Measurements from ENCODE around the gene ADAMTS19. TPM values are rescaled to one million over a fixed set of nuclear protein-coding genes. Genes with fewer than 3 reads are reported as not detected.

The ADAMTS19 gene
- total RNA-seq, 1 donor from 2014 or later = 14.8 TPM

- peaks cover 7% of the 10 kb centered on the region for H3K36me3 Mint-ChIP-seq
- no peak overlapping the region for H3K27ac Mint-ChIP-seq
- no peak for DNase-seq (ENCODE audit: low spot score in 2 of 2, unreplicated experiment in 2 of 2)
- H3K27me3 Mint-ChIP-seq (ENCODE audit: low read depth) = no peaks in the 10 kb centered on the region
- H3K9me3 Mint-ChIP-seq = peaks cover 4% of the 10 kb centered on the region
- TF ChIP-seq, protein P1, sequence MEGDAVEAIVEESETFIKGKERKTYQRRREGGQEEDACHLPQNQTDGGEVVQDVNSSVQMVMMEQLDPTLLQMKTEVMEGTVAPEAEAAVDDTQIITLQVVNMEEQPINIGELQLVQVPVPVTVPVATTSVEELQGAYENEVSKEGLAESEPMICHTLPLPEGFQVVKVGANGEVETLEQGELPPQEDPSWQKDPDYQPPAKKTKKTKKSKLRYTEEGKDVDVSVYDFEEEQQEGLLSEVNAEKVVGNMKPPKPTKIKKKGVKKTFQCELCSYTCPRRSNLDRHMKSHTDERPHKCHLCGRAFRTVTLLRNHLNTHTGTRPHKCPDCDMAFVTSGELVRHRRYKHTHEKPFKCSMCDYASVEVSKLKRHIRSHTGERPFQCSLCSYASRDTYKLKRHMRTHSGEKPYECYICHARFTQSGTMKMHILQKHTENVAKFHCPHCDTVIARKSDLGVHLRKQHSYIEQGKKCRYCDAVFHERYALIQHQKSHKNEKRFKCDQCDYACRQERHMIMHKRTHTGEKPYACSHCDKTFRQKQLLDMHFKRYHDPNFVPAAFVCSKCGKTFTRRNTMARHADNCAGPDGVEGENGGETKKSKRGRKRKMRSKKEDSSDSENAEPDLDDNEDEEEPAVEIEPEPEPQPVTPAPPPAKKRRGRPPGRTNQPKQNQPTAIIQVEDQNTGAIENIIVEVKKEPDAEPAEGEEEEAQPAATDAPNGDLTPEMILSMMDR (IDR thresholded peaks at IDR 0.05; ENCODE audit: unreplicated experiment) = no peak
- peaks cover 4% of the 10 kb centered on the region for H3K4me1 Mint-ChIP-seq
- no peak overlapping the region for H3K4me3 Mint-ChIP-seq
Observed at GRCh38 chr5:129507527-129507926, 47.4 kb downstream of the ADAMTS19 start.

- Mint-ChIP-seq H3K27me3 (ENCODE audit: low read depth) (no peaks in the 10 kb centered on the region), H3K9me3 (peaks cover 4% of the 10 kb centered on the region), H3K36me3 (peaks cover 9% of the 10 kb centered on the region), H3K4me1 (peaks cover 4% of the 10 kb centered on the region), H3K27ac (no peak overlapping the region), H3K4me3 (no peak overlapping the region)
- TF ChIP-seq, protein P1 (IDR thresholded peaks at IDR 0.05; ENCODE audit: unreplicated experiment) = no peak
- no peak for DNase-seq (ENCODE audit: low spot score in 2 of 2, unreplicated experiment in 2 of 2)
Observed at GRCh38 chr5:129508606-129509005, 48.5 kb downstream of the ADAMTS19 start.

DNA sequence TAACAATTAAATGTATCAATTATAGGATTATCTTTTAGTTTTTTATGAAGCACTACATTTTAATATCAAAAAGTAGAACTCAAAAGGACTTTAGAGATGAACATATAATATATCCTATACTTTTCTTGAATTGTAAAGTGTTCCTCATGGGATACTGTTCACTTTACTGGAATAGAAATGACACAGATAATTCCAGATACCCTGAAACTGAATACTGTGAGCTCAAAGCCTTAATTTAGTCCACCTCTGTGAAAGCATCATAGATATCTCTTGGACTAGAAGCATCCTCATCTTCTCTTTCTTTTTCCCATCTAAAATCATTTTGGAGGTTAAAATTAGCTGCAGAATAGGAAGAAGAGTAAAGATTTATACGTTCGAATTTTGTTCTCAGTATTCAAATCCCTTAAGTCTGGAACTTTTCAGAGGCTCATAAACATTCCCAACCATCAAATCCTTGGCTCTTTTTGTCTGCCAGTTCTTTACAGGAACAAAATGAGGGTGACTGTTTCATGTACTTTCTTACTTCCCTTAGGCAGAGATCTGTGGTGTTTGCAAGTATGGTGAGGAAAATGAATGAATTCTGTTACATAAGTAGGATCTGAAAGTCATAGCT, 49.4 kb downstream of the ADAMTS19 start:
- no peaks in the 10 kb centered on the region for H3K27me3 Mint-ChIP-seq (ENCODE audit: low read depth)
- peaks cover 13% of the 10 kb centered on the region for H3K9me3 Mint-ChIP-seq
- H3K36me3 Mint-ChIP-seq = peaks cover 17% of the 10 kb centered on the region
- H3K4me1 Mint-ChIP-seq = peaks cover 3% of the 10 kb centered on the region
- TF ChIP-seq, protein P1 (IDR thresholded peaks at IDR 0.05; ENCODE audit: unreplicated experiment) = no peak
- no peak overlapping the region for H3K27ac Mint-ChIP-seq
- no peak overlapping the region for H3K4me3 Mint-ChIP-seq
- DNase-seq (ENCODE audit: low spot score in 2 of 2, unreplicated experiment in 2 of 2) = no peak

GRCh38 chr5:129511291-129511690, 51.2 kb downstream of the ADAMTS19 start:
- no peaks in the 10 kb centered on the region for H3K27me3 Mint-ChIP-seq (ENCODE audit: low read depth)
- peaks cover 1% of the 10 kb centered on the region for H3K4me1 Mint-ChIP-seq
- peaks cover 33% of the 10 kb centered on the region for H3K36me3 Mint-ChIP-seq
- DNase-seq (ENCODE audit: low spot score in 2 of 2, unreplicated experiment in 2 of 2) = no peak
- H3K4me3 Mint-ChIP-seq = no peak overlapping the region
- H3K27ac Mint-ChIP-seq = no peak overlapping the region
- TF ChIP-seq, protein P1 (IDR thresholded peaks at IDR 0.05; ENCODE audit: unreplicated experiment) = no peak
- H3K9me3 Mint-ChIP-seq = peaks cover 31% of the 10 kb centered on the region

GRCh38 chr5:129541051-129541450, 81.0 kb downstream of the ADAMTS19 start:
- no peaks in the 10 kb centered on the region for H3K27me3 Mint-ChIP-seq (ENCODE audit: low read depth)
- H3K36me3 Mint-ChIP-seq = peaks cover 7% of the 10 kb centered on the region
- peaks cover 3% of the 10 kb centered on the region for H3K4me1 Mint-ChIP-seq

More at GRCh38 chr5:129541051-129541450, 81.0 kb downstream of the ADAMTS19 start:
- Mint-ChIP-seq H3K4me3 (no peak overlapping the region), H3K9me3 (peaks cover 4% of the 10 kb centered on the region), H3K27ac (no peak overlapping the region)
- TF ChIP-seq, protein P1 (IDR thresholded peaks at IDR 0.05; ENCODE audit: unreplicated experiment) = no peak
- no peak for DNase-seq (ENCODE audit: low spot score in 2 of 2, unreplicated experiment in 2 of 2)
